HG02973 (cell line): ENCODE data around the gene C2CD5.
A peak's percentile ranks its signal among the peaks of the same experiment; 100 is the strongest.

ENCODE experiments used
- ATAC-seq: cut with Tn5 transposase; IDR thresholded peaks from one replicate; pipeline ENCODE4 v1.9.1; 2021; ENCODE audit warnings: moderate library complexity; ENCODE audit not compliant: unreplicated experiment

The C2CD5 gene

GRCh38 chr12:22415342-22416309, 128.7 kb downstream of the C2CD5 start:
- ATAC-seq = no peak

DNA sequence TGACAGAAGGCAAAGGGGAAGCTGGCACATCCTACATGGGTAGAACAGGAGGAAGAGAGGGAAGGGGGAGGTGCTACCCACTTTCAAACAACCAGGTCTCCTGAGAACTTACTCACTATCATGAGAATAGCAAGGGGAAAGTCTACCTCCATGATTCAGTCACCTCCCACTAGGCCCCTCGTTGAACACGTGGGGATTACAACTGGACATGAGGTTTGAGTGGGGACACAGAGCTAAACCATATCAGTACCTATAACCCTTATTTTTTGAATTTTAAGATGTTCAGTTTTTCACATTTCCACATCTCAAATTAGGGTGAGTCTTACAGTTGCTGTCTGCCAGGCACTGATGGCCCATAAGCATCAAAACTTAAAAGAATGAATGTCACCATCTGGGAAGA, 129.6 kb downstream of the C2CD5 start:
- no peak for ATAC-seq

DNA sequence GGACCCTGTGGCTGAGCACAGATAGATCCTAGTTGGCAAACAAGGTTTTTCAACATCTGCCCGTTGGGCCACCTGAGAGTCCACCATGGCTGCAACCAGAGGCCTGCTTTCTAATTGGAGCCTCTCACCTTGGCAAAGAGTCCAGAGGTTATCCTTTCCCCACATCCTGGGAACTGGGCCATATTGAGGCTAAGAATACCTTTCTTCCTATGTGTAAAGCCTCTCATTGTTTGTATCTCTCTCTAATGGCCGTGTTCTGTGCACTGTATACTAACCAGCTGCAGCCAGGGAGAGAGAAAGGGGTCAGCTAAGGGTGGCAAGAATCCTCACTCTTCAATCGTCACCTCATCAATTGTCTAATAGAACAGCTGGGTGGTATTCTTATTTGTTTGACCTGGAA, 130.8 kb downstream of the C2CD5 start:
- ATAC-seq = no peak

DNA sequence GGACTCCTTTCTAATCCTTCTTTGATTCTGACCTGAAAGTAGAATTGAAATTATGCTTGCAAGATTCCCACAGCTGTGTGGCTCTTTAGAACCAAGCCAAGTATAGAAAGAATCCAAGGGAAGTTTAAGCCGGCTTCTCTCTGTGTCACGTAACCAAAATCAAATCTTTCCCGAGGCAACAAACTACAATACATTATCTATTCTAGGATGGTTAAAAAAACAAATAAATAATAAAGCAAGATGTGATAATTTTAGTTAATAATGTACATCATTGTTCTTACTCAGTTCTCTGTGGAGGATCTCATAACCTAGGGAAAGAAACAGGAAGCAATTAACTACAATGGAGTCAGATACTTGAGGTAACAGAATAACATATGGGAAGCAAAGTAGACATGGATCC, 131.8 kb downstream of the C2CD5 start:
- no peak for ATAC-seq

DNA sequence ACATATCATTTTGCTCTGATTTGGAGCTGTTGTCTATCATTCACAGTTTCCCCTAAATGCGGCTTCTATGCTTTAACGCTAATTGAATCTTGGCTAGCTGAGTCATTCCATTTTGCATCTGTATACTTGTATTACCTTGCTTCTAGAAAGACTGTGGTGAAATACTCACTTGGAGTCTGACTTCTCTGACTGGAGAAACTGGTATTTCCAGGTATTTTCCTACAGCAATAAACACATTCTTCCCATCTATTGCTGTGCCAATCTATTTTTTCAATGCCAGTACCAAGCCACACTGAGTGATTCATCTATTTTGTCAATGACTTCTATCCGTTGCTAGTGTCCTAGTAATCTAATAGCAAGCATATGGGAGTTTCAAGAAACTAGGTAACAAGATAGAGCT, 133.9 kb downstream of the C2CD5 start:
- ATAC-seq = no peak

DNA sequence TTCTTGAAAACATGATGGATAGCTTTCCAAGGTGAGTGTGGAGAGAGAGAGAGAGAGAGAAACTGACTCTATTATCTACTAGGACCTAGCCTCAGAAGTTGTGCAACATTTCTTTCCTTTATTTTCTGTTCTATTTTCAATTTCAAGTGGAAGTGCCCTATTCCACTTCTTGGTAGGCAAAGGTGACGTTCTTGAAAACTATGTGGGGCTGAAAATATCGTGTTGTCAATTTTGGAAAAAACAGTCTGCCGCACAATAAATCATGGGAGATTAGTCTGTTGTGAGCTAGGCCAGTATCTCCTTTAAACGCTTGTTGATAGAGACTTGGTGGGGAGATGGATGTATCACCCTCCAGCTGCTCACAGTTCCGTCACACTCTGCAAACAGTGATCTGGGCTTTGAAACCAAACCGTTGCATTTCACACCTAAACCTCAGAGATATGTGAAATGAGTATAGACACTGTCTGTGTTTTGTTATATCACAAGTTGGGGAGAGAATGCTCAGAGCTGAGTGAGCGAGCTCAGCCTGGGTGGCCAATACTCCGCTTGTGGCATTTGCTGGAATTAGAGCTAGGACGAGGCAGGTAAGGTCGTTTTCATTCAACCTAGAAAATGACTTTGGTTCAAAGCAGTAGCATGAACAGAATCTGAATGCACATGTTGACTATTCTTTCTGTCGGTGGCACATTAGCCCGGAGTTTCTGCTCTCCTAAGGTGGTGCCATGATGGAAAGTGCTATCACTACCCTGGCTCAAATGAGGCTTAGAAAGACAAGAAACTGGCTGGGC, 134.8 kb downstream of the C2CD5 start:
- ATAC-seq = peak; percentile 93

- ATAC-seq = no peak
These were observed 135.5 kb downstream of the C2CD5 start for GRCh38 chr12:22408610-22409376.

DNA sequence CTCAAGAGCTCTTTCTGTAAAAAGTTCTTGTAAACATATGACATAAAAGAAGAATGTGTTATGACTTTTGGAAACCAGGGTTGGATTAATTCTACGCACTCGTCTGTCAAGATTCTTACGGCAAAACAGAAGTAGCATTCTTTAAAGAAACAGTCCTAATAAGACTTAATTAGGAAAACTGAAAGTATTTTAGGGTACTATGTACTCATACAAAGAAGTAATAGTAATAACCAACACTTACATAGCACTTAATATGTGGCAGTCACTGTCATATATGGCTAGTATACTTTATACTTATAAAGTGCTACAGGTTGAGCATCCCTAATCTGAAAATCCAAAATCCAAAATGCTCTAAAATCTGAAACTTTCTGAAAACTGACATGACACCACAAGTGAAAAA, 136.9 kb downstream of the C2CD5 start:
- no peak for ATAC-seq

DNA sequence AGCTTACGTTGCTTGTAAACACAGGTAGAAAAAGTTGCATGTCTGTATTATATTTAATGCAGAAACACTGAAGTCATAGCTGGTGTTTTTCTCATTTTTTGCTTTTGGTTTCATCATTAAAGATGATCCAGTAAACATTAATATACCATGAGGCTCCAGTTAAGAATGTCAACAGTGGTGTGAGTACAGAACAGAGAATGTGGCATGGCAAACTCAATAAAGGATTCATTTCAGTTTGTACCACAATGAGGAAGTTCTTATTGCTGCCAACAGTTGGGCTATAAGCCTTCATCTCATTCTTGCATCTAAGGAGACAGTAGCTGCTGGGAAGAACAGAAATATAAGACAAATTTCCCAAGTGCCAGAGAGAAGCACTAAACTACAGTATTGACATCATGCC, 137.7 kb downstream of the C2CD5 start:
- ATAC-seq = peak; percentile 43

GRCh38 chr12:22399464-22400180, 144.7 kb downstream of the C2CD5 start:
- no peak for ATAC-seq
